A673 (cell line): ENCODE measurements around the gene CGB2. TPM values are rescaled to one million over a fixed set of nuclear protein-coding genes. Genes with fewer than 3 reads are reported as not detected.

ENCODE experiments used
- BruUV-seq: library from RNA; stranded (reverse); fragments of 400-500 nt; replicated peaks from 2 replicates; lab custom pipeline; 2021; lab: Mats Ljungman, UMichigan
- CTCF ChIA-PET: fragments of 300-600 bp; sonication (Branson Sonifier 250); formaldehyde crosslinking; loops from one replicate; lab custom pipeline; 2022; ENCODE audit warnings: antibody characterized with exemption; lab: Charles Lee
- POLR2A ChIA-PET: fragments of 300-600 bp; sonication (Branson Sonifier 250); formaldehyde crosslinking; loops from one replicate; lab custom pipeline; 2022; ENCODE audit warnings: antibody characterized with exemption; ENCODE audit not compliant: low non-redundant PET; lab: Charles Lee
- DNase-seq: peaks from one replicate; pipeline ENCODE4 v3.0.0-alpha.2; 2015; ENCODE audit warnings: low spot score
- H3K27ac ChIP-seq: fragments of 200-600 bp; sonication (generic); 2 replicates; pipeline ENCODE4 v1.5.1; 2016; ENCODE audit warnings: mixed run types, low read depth, mild to moderate bottlenecking, mixed read lengths, antibody characterized with exemption, low read length; ENCODE audit not compliant: poor library complexity, severe bottlenecking
- H3K27me3 ChIP-seq: fragments of 200-600 bp; sonication (generic); replicated peaks from 2 replicates; pipeline ENCODE4 v1.6.1; 2017; ENCODE audit warnings: mixed run types, low read depth, mild to moderate bottlenecking, mixed read lengths, antibody characterized with exemption, low read length; ENCODE audit not compliant: insufficient read depth, poor library complexity
- H3K36me3 ChIP-seq: fragments of 200-600 bp; sonication (generic); 2 replicates; pipeline ENCODE4 v1.6.1; 2016; ENCODE audit warnings: mixed run types, mild to moderate bottlenecking, mixed read lengths, antibody characterized with exemption, low read length; ENCODE audit not compliant: insufficient read depth, poor library complexity, severe bottlenecking
- H3K4me1 ChIP-seq: fragments of 200-600 bp; sonication (generic); 2 replicates; pipeline ENCODE4 v1.6.1; 2017; ENCODE audit warnings: mixed run types, mild to moderate bottlenecking, mixed read lengths, antibody characterized with exemption, low read length; ENCODE audit not compliant: insufficient read depth, poor library complexity, severe bottlenecking
- H3K4me3 ChIP-seq: fragments of 200-600 bp; sonication (generic); 2 replicates; pipeline ENCODE4 v1.5.1; 2016; ENCODE audit warnings: low read depth, mixed run types, mild to moderate bottlenecking, mixed read lengths, low read length; ENCODE audit not compliant: poor library complexity, severe bottlenecking
- H3K9me3 ChIP-seq: fragments of 200-600 bp; sonication (generic); 2 replicates; pipeline ENCODE4 v1.6.1; 2016; ENCODE audit warnings: mixed run types, low read depth, mild to moderate bottlenecking, mixed read lengths, antibody characterized with exemption, low read length; ENCODE audit not compliant: poor library complexity, severe bottlenecking
- EZH2 ChIP-seq: fragments of 200-600 bp; sonication (generic); IDR thresholded peaks from 2 replicates; pipeline ENCODE4 v1.6.1; 2017; ENCODE audit warnings: borderline replicate concordance, low read depth, mild to moderate bottlenecking, mixed read lengths, antibody characterized with exemption, low read length; ENCODE audit not compliant: poor library complexity, severe bottlenecking
- intact Hi-C: fragments of 100-400 bp; cut with micrococcal nuclease; formaldehyde crosslinking; loops from one replicate; pipeline ENCODE4 v1.10.0; 2022; ENCODE audit not compliant: unreplicated experiment
- total RNA-seq: library from RNA; stranded (reverse); gene quantifications from 2 replicates; pipeline ENCODE4 v1.2.3, GENCODE V29; 2021
- TF ChIP-seq, protein P1 (sequence below): fragments of 300-800, 200-600 bp; sonication (generic); conservative IDR thresholded peaks from 2 replicates; pipeline ENCODE4 v1.5.1; 2017; ENCODE audit warnings: low read depth, mild to moderate bottlenecking, antibody characterized with exemption, low read length, moderate library complexity, mixed read lengths

CGB2 gene
- total RNA-seq, 1 experiment from 2014 or later: not detected

DNA sequence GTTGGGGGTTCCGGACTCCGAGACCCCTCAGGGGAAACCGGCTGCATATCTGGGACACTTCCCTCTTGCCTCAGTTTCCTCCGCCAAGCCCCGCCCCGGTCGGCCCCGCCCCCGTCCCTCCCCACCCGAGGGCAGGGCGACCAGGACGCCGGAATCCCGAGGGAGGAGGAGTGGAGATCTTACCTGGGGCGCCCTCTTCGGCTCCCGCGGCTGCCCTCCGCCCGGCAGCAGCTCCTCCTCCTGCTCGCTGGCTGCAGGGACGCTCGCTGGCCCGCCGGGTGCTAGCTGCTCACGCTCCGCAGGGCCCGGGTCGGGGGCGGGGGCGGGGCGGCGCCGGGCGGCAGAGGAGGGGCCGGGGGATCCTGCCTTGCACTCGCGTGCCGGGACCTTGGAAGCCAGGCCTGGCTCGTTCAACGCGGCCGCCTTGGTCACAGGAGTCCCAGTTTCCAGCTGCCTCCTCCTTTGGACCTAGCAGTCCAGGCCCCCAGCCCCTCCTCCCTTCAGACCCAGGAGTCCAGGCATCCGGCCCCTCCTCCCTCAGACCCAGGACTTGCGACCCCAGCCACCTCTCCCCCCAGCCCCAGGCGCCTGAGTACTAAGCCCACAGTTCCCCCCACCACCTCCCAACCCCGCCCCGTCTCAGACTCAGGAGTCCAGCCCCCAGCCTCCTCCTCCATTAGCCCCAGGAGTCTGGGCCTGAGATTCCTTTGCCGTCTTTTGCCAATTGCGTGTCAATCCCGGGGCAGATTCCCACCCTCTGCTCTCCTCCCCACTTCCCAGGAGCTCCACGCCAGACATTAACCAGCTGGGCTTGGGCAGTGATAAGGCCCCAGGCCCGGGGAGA lies 33.3 kb downstream of the CGB2 start, which contains the start of gene NTF4:
Gene NTF4 (minus strand): TSS at position 51 of the 844 bp plus-strand sequence. CDS start 2,821 bp downstream, outside the sequence.
- ChIA-PET CTCF (interaction anchor here (1.5 kb wide), 1 partner anchor 65 kb away, joined by 4 read pairs; no protein-coding TSS in a partner anchor), POLR2A (no interaction called here)
- Histone ChIP-seq H3K36me3 (no peaks in the 10 kb centered on the region), H3K27ac (no peak within 1 kb of the TSS), H3K4me3 (peak within 1 kb of the TSS; percentile 45), H3K9me3 (no peaks in the 10 kb centered on the region), H3K4me1 (peaks cover 9% of the 10 kb centered on the region), H3K27me3 (no peaks in the 10 kb centered on the region)
- peak; percentile 40 for DNase-seq
- intact Hi-C loops: no loop called here
- no peak for TF ChIP-seq EZH2
- TF ChIP-seq, protein P1, sequence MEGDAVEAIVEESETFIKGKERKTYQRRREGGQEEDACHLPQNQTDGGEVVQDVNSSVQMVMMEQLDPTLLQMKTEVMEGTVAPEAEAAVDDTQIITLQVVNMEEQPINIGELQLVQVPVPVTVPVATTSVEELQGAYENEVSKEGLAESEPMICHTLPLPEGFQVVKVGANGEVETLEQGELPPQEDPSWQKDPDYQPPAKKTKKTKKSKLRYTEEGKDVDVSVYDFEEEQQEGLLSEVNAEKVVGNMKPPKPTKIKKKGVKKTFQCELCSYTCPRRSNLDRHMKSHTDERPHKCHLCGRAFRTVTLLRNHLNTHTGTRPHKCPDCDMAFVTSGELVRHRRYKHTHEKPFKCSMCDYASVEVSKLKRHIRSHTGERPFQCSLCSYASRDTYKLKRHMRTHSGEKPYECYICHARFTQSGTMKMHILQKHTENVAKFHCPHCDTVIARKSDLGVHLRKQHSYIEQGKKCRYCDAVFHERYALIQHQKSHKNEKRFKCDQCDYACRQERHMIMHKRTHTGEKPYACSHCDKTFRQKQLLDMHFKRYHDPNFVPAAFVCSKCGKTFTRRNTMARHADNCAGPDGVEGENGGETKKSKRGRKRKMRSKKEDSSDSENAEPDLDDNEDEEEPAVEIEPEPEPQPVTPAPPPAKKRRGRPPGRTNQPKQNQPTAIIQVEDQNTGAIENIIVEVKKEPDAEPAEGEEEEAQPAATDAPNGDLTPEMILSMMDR: no peak
- no TSS peak for BruUV-seq

DNA sequence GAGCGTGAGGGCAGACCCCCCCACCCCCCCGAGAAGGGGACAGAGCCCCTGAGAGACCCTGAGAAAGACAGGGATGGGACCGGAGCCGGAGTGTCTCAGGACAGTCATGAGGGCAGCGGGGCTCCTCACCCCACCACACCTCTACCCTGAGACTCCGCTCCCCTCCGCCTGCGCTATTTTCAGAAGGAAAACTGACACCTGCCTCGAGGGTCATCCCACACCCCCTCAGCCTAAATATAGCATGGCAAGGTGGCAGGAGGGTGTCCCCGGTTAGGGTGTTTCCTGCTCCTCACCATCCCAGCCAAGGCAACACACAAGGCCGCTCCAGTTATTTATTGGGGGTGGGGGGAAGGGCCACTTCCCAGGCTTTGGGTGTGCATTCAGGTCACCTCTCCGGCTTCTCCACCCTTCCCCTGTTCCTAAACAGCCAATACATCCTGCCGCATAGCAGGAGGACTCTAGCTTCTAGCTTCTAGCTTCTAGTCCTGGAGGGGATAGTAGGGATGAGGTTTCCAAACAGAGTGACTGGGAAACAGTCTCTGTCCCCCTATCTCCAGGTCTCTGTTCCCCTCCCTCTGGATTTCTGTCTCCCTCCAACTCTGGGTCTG lies 34.3 kb downstream of the CGB2 start:
- intact Hi-C loops: no loop called here
- no peaks in the 10 kb centered on the region for H3K27me3 ChIP-seq
- ChIA-PET CTCF (interaction anchor here (1.5 kb wide), 1 partner anchor 66 kb away, joined by 4 read pairs; no protein-coding TSS in a partner anchor), POLR2A (no interaction called here)
- H3K27ac ChIP-seq: no peak overlapping the region
- peaks cover 9% of the 10 kb centered on the region for H3K4me1 ChIP-seq
- H3K9me3 ChIP-seq: no peaks in the 10 kb centered on the region
- H3K4me3 ChIP-seq: no peak overlapping the region
- BruUV-seq: no TSS peak
- no peak for DNase-seq
- TF ChIP-seq, protein P1: no peak
- TF ChIP-seq EZH2: no peak
- H3K36me3 ChIP-seq: no peaks in the 10 kb centered on the region

DNA sequence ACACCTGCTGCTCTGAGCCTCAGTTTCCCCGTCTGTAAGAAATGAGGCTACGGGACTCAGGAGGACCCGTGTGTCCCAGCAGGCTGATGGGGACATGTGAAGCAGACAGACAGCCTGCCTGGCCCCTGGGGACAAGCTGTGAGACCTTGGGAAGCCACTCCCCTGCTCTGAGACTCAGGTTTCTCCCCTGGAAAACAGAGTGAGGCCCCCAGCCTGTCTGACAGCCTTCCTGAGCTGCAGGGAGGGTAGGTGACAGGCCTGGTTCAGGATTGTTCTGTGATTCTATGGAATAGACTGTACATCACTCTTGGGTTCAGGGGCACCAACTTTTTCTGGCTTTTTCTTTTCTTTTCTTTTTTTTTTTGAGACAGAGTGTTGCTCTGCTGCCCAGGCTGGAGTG lies 35.9 kb downstream of the CGB2 start:
- peaks cover 14% of the 10 kb centered on the region for H3K4me1 ChIP-seq
- H3K4me3 ChIP-seq: no peak overlapping the region
- ChIA-PET CTCF (interaction anchor here (0.6 to 0.9 kb wide), 3 partner anchors 20 to 71 kb away, joined by 3 to 5 read pairs (median 3); no protein-coding TSS in a partner anchor), POLR2A (no interaction called here)
- intact Hi-C loops: no loop called here
- H3K36me3 ChIP-seq: no peaks in the 10 kb centered on the region
- H3K9me3 ChIP-seq: no peaks in the 10 kb centered on the region
- peaks cover 10% of the 10 kb centered on the region for H3K27me3 ChIP-seq
- no peak overlapping the region for H3K27ac ChIP-seq
- no peak for TF ChIP-seq EZH2
- TF ChIP-seq, protein P1: no peak
- DNase-seq: no peak
- no TSS peak for BruUV-seq
